ENCODE results near the gene ILF3. TPM values are rescaled to one million over a fixed set of nuclear protein-coding genes. Genes with fewer than 3 reads are reported as not detected.

The ILF3 gene
- total and polyA plus RNA-seq, 2 experiments from 2014 or later, result 573 to 616 TPM

DNA sequence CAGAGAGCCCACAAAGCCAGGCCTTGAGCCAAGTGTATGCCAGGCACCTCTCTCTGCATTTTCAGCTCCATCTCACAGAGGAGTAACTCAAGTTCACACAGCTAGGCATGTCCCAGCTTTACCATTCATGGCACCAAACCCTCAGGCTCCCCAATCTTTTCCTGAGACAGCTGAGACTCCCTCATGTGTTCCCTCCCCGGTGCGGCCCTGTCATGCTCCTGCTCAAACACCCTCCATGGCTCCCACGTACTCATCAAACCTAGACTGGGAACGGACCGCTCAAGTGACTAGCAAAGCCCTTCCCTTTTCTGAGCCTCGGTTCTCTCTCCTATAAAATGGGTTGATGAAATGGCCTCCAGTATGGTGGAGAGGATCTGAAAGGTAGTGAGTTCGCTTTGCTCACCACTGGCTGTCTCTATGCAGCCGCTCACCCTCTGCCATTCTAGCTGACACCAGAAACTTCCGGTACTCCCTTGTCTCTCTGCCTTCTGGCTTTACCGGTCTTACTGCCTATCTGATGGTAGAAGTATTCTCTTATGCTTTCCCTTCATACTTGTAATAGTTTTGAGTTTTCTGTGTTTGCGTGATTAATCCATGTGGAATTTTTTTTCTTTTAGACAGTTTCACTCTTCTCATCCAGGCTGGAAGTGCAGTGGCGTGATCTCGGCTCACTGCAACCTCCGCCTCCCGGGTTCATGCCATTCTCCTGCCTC, 36.6 kb upstream of the ILF3 start:
- H3K27ac Mint-ChIP-seq, result no peak overlapping the region
- peaks cover 3% of the 10 kb centered on the region; the same call in 2 of the 3 replicates for H3K36me3 Mint-ChIP-seq (ENCODE audit: low read depth)
- Histone ChIP-seq H3K79me2 (replicated peaks; ENCODE audit: insufficient read depth) (peaks cover 5% of the 10 kb centered on the region; the same call in 1 of the 2 replicates), H3K27ac (ENCODE audit: low read depth) (no peak overlapping the region), H3K9me2 (ENCODE audit: insufficient read depth) (no peaks in the 10 kb centered on the region), H3K27me3 (ENCODE audit: insufficient read depth) (no peaks in the 10 kb centered on the region), H3K4me3 (no peak overlapping the region), H3F3A (replicated peaks; ENCODE audit: low read depth) (no peaks in the 10 kb centered on the region), H3K4me2 (no peak overlapping the region), H2AFZ (no peak overlapping the region), H4K20me1 (replicated peaks; ENCODE audit: insufficient read depth) (peaks cover 5% of the 10 kb centered on the region; the same call in 1 of the 2 replicates), H3K4me1 (ENCODE audit: insufficient read depth) (no peaks in the 10 kb centered on the region), H3K36me3 (ENCODE audit: insufficient read depth) (no peaks in the 10 kb centered on the region)
- no peak for DNase-seq (ENCODE audit: low spot score)
- no peak for TF ChIP-seq NANOG (IDR thresholded peaks at IDR 0.05; ENCODE audit: borderline replicate concordance)
- no peak for TF ChIP-seq JUNB (IDR thresholded peaks at IDR 0.05; ENCODE audit: unreplicated experiment)
- TF ChIP-seq STAT1 (IDR thresholded peaks at IDR 0.05; ENCODE audit: unreplicated experiment), result no peak
- TF ChIP-seq POLR2AphosphoS5 (IDR thresholded peaks at IDR 0.05; ENCODE audit: low read depth), result no peak
- ATAC-seq, result no peak
- H3K9me3 Mint-ChIP-seq, result no peaks in the 10 kb centered on the region; the same call in 2 of the 3 replicates
- H3K4me1 Mint-ChIP-seq, result no peaks in the 10 kb centered on the region; the same call in 2 of the 3 replicates
- peaks cover 2% of the 10 kb centered on the region for H3K27me3 Mint-ChIP-seq (ENCODE audit: insufficient read depth, low read depth, poor library complexity)
- H3K4me3 Mint-ChIP-seq, result no peak overlapping the region

DNA sequence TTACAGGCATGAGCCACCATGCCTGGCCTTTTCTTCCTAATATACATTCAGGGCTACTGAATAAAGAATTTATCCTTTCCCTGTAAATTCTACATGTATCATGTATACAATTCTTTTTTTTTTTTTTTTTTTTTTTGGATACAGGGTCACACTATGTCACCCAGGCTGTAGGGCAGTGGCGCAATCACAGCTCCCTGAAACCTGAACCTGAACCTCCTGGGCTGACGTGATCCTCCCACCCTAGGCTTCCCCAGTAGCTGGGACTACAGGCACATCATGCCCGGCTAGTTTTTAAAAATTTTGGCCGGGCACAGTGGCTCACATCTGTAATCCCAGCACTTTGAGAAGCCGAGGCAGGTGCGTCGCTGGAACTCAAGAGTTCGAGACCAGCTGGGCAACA, 35.3 kb upstream of the ILF3 start:
- H3K9me2 ChIP-seq (ENCODE audit: insufficient read depth), result no peaks in the 10 kb centered on the region
- H3K4me3 Mint-ChIP-seq, result no peak overlapping the region
- peaks cover 3% of the 10 kb centered on the region; the same call in 2 of the 3 replicates for H3K36me3 Mint-ChIP-seq (ENCODE audit: low read depth)
- no peak overlapping the region for H2AFZ ChIP-seq
- H3K9me3 Mint-ChIP-seq, result no peaks in the 10 kb centered on the region; the same call in 2 of the 3 replicates
- H3K4me1 Mint-ChIP-seq, result no peaks in the 10 kb centered on the region; the same call in 2 of the 3 replicates
- H3K27ac ChIP-seq (ENCODE audit: low read depth), result no peak overlapping the region
- H3F3A ChIP-seq (replicated peaks; ENCODE audit: low read depth), result no peaks in the 10 kb centered on the region
- ATAC-seq, result no peak
- H4K20me1 ChIP-seq (replicated peaks; ENCODE audit: insufficient read depth), result peaks cover 5% of the 10 kb centered on the region; the same call in 1 of the 2 replicates
- no peaks in the 10 kb centered on the region for H3K4me1 ChIP-seq (ENCODE audit: insufficient read depth)
- no peaks in the 10 kb centered on the region for H3K27me3 ChIP-seq (ENCODE audit: insufficient read depth)
- no peak overlapping the region for H3K27ac Mint-ChIP-seq
- no peaks in the 10 kb centered on the region for H3K36me3 ChIP-seq (ENCODE audit: insufficient read depth)
- no peak overlapping the region for H3K4me3 ChIP-seq
- H3K79me2 ChIP-seq (replicated peaks; ENCODE audit: insufficient read depth), result peaks cover 5% of the 10 kb centered on the region; the same call in 1 of the 2 replicates
- H3K4me2 ChIP-seq, result no peak overlapping the region
- H3K27me3 Mint-ChIP-seq (ENCODE audit: insufficient read depth, low read depth, poor library complexity), result peaks cover 3% of the 10 kb centered on the region
- DNase-seq (ENCODE audit: low spot score), result no peak
- TF ChIP-seq CREB1 (CRISPR knock-in tag; IDR thresholded peaks at IDR 0.05; ENCODE audit: low read depth) (no peak), REST (IDR thresholded peaks at IDR 0.05; ENCODE audit: unreplicated experiment) (no peak), ZNF114 (CRISPR knock-in tag; IDR thresholded peaks at IDR 0.05) (no peak), EZH2 (IDR thresholded peaks at IDR 0.05; ENCODE audit: low read depth, unreplicated experiment) (no peak), STAT1 (IDR thresholded peaks at IDR 0.05; ENCODE audit: unreplicated experiment) (no peak), POLR2AphosphoS5 (IDR thresholded peaks at IDR 0.05; ENCODE audit: low read depth) (no peak), ZNF331 (CRISPR knock-in tag; IDR thresholded peaks at IDR 0.05; ENCODE audit: low read depth) (no peak), NANOG (IDR thresholded peaks at IDR 0.05; ENCODE audit: borderline replicate concordance) (no peak)
- TF ChIP-seq, protein P1, sequence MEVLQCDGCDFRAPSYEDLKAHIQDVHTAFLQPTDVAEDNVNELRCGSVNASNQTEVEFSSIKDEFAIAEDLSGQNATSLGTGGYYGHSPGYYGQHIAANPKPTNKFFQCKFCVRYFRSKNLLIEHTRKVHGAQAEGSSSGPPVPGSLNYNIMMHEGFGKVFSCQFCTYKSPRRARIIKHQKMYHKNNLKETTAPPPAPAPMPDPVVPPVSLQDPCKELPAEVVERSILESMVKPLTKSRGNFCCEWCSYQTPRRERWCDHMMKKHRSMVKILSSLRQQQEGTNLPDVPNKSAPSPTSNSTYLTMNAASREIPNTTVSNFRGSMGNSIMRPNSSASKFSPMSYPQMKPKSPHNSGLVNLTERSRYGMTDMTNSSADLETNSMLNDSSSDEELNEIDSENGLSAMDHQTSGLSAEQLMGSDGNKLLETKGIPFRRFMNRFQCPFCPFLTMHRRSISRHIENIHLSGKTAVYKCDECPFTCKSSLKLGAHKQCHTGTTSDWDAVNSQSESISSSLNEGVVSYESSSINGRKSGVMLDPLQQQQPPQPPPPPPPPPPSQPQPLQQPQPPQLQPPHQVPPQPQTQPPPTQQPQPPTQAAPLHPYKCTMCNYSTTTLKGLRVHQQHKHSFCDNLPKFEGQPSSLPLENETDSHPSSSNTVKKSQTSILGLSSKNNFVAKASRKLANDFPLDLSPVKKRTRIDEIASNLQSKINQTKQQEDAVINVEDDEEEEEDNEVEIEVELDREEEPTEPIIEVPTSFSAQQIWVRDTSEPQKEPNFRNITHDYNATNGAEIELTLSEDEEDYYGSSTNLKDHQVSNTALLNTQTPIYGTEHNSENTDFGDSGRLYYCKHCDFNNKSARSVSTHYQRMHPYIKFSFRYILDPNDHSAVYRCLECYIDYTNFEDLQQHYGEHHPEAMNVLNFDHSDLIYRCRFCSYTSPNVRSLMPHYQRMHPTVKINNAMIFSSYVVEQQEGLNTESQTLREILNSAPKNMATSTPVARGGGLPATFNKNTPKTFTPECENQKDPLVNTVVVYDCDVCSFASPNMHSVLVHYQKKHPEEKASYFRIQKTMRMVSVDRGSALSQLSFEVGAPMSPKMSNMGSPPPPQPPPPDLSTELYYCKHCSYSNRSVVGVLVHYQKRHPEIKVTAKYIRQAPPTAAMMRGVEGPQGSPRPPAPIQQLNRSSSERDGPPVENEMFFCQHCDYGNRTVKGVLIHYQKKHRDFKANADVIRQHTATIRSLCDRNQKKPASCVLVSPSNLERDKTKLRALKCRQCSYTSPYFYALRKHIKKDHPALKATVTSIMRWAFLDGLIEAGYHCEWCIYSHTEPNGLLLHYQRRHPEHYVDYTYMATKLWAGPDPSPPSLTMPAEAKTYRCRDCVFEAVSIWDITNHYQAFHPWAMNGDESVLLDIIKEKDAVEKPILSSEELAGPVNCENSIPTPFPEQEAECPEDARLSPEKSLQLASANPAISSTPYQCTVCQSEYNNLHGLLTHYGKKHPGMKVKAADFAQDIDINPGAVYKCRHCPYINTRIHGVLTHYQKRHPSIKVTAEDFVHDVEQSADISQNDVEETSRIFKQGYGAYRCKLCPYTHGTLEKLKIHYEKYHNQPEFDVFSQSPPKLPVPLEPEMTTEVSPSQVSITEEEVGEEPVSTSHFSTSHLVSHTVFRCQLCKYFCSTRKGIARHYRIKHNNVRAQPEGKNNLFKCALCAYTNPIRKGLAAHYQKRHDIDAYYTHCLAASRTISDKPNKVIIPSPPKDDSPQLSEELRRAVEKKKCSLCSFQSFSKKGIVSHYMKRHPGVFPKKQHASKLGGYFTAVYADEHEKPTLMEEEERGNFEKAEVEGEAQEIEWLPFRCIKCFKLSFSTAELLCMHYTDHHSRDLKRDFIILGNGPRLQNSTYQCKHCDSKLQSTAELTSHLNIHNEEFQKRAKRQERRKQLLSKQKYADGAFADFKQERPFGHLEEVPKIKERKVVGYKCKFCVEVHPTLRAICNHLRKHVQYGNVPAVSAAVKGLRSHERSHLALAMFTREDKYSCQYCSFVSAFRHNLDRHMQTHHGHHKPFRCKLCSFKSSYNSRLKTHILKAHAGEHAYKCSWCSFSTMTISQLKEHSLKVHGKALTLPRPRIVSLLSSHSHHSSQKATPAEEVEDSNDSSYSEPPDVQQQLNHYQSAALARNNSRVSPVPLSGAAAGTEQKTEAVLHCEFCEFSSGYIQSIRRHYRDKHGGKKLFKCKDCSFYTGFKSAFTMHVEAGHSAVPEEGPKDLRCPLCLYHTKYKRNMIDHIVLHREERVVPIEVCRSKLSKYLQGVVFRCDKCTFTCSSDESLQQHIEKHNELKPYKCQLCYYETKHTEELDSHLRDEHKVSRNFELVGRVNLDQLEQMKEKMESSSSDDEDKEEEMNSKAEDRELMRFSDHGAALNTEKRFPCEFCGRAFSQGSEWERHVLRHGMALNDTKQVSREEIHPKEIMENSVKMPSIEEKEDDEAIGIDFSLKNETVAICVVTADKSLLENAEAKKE (CRISPR knock-in tag; IDR thresholded peaks at IDR 0.05), result no peak
